Fibroblast of the aortic adventitia (primary cell): Measurements from ENCODE around the gene IL6ST. TPM values are rescaled to one million over a fixed set of nuclear protein-coding genes. Genes with fewer than 3 reads are reported as not detected.
A peak's percentile ranks its signal among the peaks of the same experiment; 100 is the strongest.

Experiments
- DNase-seq: peaks from one replicate; pipeline ENCODE4 v3.0.0-alpha.2; 2010; ENCODE audit warnings: low read depth
- H3K4me3 ChIP-seq: 2 replicates; pipeline ENCODE4 v1.5.1; 2011; ENCODE audit warnings: low read depth, mild to moderate bottlenecking, control low read depth, low read length, moderate library complexity
- total RNA-seq: library from RNA; depleted of rRNA; stranded (reverse); fragments of >200 nt; gene quantifications from 2 replicates; pipeline ENCODE4 v1.2.3, GENCODE V29; 2012; ENCODE audit warnings: low replicate concordance
- TF ChIP-seq, protein P1 (sequence below): IDR thresholded peaks from 2 replicates; pipeline ENCODE4 v1.5.1; 2011; ENCODE audit warnings: mild to moderate bottlenecking, low read length, control low read depth, inconsistent platforms; ENCODE audit not compliant: insufficient read depth

Gene IL6ST
- total RNA-seq, 1 donor: 1,116 TPM

DNA sequence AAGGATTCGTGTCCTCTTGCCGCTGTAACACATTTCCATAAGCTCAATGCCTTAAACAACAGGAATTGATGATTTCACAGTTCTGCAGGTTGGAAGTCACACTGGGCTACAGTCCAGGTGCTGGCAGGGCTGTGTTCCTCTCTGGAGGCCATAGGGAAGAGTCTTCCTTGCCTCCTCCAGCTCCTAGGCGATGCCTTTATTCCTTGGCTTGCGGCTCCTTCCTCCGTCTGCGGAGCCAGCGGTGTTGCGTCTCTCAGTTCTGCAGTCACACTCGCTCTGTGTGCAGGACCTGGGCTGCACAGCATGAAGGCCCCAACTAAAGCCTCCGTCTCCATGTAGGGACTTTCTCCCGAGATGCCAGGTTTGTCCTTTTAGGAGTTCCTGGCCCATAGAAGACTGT is 70.0 kb downstream of the IL6ST start:
- no peak for DNase-seq
- TF ChIP-seq, protein P1, sequence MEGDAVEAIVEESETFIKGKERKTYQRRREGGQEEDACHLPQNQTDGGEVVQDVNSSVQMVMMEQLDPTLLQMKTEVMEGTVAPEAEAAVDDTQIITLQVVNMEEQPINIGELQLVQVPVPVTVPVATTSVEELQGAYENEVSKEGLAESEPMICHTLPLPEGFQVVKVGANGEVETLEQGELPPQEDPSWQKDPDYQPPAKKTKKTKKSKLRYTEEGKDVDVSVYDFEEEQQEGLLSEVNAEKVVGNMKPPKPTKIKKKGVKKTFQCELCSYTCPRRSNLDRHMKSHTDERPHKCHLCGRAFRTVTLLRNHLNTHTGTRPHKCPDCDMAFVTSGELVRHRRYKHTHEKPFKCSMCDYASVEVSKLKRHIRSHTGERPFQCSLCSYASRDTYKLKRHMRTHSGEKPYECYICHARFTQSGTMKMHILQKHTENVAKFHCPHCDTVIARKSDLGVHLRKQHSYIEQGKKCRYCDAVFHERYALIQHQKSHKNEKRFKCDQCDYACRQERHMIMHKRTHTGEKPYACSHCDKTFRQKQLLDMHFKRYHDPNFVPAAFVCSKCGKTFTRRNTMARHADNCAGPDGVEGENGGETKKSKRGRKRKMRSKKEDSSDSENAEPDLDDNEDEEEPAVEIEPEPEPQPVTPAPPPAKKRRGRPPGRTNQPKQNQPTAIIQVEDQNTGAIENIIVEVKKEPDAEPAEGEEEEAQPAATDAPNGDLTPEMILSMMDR: no peak
- no peak overlapping the region for H3K4me3 ChIP-seq

DNA sequence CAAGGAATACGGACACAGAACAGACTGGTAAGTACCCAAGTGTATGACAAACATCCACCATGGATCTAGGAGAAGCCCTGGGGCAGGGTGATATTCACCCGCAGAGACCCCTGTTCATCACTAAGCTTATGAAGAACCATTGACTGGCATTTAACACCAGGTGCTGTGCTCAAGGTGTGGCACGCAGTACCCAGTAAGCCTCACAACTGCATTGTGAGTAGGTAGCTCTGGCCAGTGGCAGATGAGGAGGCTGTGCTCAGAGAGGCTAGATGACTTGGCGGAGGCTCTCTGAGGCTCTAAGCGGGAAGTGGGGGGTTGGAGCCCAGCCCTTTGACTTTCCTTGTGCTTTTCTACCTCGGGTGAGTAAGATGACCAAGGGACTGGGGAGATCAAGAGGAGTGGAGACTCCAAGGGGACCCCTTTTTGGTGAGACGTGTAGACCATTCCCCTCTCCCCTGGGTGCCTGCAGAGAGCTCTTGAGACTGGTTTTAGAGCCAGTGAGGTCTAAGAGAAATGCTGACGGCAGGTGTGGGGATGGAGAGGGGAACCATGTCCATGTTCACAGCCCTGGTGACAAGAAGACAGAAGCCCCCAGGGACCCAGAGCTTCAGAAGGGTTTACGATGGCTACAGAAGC is 70.8 kb downstream of the IL6ST start:
- H3K4me3 ChIP-seq: no peak overlapping the region
- DNase-seq: no peak
- TF ChIP-seq, protein P1: no peak

DNA sequence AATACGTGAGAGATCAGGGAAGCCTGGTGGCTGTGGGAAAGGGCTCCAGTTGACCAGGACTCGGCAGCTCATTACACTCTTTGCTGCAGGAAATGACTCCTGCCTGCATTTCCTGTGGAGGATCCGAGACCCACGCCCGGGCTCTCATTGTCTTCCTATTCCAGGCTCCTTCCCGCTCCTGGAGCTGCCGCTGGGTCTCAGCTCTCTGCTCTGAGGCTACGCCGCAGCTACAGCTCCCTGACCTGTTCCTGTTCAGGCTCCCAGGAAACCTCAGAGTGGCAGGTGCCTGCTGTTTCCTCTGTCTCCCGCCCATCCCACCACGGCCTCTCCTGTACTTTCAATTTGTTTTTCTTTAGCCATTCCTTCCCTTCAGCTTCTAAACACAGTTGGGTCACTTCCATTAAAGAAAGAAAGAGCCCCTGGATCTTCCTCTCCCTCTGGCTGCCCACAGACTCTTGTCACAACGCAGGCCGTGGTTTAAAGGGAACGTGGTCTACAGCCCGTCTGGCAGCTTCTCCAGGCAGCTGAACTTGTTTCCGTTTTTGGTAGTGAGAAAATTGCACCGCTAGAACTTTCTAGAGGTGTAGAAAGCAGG is 71.5 kb downstream of the IL6ST start:
- no peak for DNase-seq
- TF ChIP-seq, protein P1: no peak
- H3K4me3 ChIP-seq: no peak overlapping the region

DNA sequence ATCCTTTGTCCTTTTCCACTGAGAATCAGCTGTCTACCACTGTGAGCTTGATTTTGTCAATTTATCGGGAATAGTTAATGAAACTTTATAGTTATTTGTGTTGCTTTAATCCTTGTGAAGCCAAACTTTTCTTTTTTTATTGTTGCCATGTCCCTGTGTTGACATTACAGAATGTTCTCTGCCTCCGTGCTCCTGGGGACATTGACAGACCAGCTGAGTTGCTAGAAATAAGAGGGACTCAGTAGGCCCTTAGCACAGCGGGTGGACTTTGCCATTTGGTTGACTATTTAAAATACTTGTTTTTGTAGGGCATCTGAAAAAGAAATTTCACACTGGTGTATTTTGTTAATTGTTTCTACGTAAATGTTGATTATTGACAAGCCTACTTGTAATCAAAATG is 73.1 kb downstream of the IL6ST start:
- no peak overlapping the region for H3K4me3 ChIP-seq
- TF ChIP-seq, protein P1: no peak
- no peak for DNase-seq

DNA sequence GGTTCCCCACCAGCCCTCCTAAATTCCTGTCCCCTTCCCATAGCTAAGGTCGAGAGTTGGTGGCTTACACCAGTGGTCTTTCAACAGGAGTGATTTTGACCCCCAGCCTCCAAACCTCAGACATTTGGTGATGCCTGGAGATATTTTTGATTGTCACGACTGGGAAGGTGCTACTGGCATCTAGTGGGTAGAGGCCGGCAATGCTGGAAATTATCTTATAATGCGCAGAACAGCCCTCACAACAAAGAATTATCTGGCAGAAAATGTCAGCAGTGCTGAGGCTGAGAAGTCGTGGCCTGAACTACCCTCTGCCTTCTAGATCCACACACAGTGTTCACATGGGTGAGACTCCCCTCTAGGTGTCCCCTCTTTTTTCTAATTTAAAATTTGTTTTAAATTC is 74.0 kb downstream of the IL6ST start:
- TF ChIP-seq, protein P1: peak; percentile 50
- DNase-seq: peak; percentile 44

DNA sequence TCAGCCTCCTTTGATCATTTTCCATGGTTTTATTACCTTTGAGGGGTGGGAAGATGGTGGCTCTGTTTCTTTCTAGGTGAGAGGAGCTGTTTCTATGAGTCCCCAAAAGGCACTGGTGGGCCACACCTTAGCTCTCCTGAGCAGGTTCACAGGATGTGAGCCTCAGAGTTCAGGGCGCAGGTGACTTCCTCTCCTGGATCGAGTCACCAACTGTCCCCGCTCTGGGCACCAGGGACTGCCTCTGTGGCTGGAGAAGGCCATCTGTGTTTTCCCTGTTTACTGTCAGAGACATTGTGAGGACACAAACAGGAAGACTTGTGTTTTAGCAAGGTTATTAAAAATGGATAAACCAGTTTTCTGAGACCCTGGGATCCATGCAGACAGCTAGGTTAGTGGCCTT is 75.1 kb downstream of the IL6ST start:
- no peak overlapping the region for H3K4me3 ChIP-seq
- DNase-seq: no peak
- TF ChIP-seq, protein P1: no peak

More for the DNA sequence above, 74.0 kb downstream of the IL6ST start:
- H3K4me3 ChIP-seq: no peak overlapping the region
